HTERT RPE-1 (cell line): ENCODE results near the gene TMPRSS3.

Experiments
- in situ Hi-C: fragments of 300-500 bp; cut with MboI; formaldehyde crosslinking; loops from 4 replicates; pipeline ENCODE4 v1.14.3; 2020; ENCODE audit warnings: low sequenced_read_pairs

TMPRSS3 gene

DNA sequence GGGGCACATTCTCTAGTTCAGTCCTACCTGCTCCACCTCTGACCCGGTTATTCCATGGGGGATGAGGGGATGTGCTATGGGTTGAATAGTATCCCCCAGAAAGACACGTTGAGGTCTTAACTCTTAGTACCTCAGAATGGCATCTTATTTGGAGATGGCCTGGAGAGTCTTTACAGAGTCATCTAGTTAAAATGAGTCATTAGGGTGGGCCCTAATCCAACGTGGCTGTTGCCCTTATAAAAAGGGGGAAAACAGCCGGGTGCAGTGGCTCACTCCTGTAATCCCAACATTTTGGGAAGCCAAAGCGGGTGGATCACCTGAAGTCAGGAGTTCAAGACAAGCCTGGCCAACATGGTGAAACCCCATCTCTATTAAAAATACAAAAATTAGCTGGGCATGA is 5.7 kb downstream of the TMPRSS3 start:
- in situ Hi-C loops, result no loop called here

DNA sequence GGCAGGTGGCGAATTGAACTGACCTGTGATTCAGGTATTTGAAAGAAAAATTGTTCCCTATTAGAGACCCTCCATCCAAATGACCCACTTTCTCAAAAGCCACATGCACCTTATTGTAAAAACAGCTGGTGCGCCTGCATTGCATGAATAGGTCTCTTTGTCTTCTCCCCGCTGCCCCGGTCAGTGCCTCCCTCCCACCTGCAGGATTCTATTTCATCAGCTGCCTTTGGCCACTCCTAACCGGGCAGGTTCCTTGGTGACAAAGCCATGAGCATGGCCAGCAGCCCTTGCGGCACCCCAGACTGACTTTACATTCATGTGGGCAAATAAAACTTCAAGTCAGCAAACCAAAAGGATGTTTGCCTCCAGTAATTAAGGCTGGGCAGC is 6.4 kb downstream of the TMPRSS3 start:
- in situ Hi-C loops, result no loop called here

DNA sequence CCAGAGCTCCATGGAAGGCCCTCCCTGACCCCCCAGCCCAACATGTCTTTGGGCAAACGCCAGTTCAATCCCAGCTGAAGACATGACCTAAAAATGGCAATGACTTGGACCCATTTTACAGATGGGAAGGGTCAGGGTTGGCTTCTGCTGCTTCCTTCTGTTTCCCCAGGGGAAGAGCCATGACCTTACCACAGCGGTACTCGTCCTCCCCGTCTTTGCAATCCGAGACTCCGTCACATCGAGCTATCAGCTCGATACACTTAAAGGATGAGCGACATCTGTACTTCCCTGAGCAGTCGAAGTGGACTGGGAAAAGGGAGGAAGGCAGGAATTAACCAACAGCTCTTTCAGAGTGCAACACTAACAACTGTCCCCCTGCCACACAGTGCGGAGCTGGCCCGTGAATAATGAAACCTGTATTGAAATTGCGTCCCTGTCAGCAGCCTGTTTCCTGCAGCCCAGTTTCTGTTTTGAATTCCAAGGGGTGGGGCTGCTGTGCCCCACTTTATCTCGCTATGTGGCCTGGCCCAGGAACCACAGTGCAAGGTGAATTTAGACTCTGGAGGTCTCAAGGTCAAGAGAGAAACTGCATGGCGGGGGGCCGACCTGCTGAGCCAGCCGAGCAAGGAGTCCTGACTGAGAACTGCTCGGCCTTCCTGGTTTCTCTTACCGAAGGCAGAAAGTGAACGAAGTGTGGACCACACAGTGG is 7.0 kb downstream of the TMPRSS3 start:
- in situ Hi-C loops, result no loop called here

DNA sequence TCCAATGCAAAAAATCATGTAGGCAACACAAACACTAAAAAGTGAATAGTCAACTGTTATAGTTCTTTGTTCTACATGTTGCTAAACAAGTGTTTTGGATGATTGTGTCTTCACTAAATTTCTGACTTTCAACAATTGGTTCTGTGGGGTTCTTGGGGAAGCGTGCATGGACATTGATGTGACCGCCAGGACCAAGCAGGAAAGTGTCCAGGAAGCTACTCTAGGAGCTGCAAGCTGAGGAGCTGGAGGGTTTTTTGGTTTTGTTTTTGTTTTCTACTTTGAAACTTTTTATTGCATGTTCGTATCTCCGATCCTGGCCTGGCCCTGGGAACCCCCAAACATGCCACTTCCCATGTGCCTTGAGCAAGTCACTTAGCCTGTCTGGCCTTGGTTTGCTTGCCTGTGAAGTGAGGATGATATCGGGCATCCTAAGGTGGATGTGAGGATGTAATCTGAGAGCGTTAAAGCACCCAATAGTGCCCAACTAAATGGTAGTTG is 8.0 kb downstream of the TMPRSS3 start:
- in situ Hi-C loops, result no loop called here

DNA sequence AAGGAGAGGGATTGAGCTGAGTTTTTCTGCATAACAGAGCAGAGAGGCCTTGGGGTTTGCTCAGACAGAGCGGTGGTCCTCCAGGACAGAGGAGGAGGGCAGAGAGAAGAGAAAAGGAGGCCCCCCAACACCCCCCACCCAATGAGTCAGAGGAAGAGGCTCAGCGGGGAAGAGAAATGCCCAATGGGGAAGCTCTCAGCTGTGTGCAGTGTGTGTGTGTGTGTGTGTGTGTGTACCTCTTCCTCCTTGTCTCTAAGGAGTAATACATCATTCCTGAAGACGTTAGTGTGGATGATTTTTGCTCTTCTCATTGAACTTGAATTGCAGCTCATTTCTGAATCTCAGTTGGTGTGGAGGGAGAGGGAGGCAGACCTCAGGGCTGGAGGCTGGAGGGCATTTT is 8.7 kb downstream of the TMPRSS3 start:
- in situ Hi-C loops, result no loop called here

DNA sequence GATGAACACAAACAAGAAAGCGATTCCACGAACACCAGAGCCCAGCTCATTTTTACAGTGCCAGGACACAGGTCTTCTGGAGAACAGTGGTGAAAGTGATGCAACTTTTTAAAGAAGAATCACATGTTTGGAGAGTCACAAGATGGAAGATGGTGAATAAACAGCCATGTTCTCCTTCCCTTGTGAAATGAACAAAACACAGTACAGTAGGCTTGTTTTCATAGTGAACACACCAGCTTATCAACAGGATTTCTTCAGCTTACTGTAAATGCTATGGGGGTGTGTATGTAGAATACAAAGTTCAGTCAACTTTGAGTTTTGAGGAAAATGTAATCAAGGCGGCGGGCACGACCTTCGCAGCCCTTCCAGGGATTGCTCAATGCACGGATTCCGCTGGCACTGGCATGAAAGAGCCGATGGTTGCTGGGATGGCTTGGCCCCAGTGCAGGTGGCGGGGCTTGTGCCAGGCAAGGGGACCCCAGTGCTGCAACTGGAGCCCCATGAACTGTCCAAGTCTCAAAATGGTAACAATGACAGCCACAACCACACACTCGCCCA is 9.7 kb downstream of the TMPRSS3 start:
- in situ Hi-C loops, result no loop called here

DNA sequence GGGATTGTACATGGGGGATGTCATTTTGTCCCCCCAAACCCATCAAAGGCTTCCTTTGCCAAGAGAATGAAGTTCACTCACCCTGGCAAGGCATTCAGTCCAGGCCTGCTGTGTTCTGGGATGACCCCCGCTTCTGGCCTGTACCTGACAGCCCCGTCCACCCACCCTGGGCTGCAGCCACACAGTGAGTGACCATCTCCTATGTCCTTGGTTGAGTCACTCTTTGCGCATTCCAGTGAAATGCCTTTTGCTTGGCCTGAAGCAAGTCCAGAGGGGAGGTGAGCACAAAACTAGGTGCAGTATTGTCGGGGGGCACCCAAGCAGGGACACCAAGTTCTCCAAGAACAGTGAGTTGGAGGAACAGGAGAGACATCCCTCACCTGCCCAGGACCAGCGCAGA is 10.2 kb downstream of the TMPRSS3 start:
- in situ Hi-C loops, result no loop called here

DNA sequence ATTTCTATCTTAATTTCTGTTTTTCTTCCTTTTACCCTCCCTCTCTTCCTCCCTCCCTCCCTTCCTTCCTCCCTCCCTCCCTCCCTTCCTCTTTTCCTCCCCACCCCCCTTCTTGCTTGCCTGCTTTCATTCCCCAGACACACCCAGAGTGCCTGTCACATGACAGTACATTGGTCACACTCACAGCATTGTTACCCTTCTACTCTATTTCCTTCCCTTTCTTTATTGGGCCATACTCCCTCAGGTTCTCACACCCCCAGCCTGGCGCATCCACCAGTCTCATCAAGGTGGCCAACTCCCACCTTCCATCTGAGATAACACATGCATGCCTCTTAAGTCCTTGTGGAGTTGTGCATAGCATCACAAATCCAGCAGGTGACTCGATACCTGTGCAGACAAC is 10.9 kb downstream of the TMPRSS3 start:
- in situ Hi-C loops, result no loop called here

DNA sequence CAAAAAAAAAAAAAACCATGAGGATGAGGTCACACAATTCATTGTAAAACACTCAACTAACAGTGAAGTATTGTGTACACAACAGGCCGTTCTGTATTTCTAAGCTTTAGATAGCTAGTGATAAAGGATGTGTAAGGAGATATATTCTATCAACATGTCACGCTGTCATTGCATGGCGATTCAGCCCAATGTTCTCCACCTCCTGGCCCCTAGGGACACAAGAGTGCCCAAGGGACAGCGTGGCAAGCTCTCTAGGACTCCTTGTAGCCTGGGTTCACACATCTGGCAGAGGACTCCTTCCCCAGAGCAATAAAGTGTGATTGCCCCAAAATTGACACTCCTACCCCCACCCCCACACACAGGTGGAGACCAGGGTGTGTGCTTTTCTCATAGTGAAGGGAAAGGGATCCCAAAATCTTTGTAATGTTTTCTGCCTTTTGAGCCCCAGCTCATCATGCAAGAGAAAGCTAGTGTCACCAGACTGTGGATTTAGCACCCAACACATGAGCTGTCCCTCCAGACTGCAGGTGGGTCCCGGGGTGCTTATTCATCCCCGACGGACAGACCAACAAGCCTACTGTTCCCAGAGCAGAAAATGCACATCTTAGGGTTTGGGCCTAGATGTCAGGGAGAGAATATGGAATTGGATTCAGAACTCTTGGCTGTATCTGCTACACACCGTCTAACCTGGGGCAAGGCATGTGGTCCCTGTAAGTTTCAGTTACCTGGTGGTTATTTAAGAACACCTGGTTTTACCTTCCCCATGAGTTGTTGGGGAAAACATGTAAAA is 11.5 kb downstream of the TMPRSS3 start:
- in situ Hi-C loops, result no loop called here

DNA sequence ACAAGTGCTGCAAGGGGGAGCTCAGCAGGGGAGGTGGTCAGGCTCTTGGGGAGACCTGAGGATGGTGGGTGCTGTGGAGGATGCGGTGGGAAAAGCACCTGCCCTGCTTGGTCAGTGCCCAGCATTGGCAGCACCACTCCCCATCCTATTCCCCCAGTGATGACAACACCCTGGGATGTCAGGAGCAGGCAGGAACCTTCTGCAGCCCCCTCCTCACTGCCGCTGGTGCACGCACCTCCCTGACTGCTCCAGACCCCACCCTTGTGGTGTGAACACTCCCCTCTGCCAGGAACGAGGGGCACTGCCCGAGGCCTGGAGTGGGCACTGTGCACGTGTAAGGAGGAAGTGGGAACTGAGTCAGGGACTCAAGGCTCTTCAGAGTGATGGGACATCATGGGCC is 12.5 kb downstream of the TMPRSS3 start:
- in situ Hi-C loops, result no loop called here

DNA sequence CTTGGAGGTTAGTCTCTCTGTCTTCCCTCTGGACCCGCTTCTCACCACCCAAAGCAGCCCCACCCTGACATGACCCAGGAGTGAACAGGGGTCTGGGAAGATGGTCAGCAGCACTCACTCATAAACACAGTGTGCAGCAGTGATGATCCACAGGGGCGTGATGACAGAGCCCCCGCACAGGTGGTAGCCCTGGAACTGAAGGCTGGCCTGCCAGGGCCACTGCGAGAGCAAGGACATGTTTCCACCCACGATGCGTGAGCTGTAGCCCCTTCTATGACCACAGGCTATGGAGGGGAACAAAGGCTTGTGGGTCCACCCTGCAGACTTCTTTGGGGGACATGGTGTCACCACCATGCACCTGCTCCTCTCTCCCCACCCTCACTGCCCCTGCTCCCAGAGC is 12.9 kb downstream of the TMPRSS3 start:
- in situ Hi-C loops, result no loop called here

DNA sequence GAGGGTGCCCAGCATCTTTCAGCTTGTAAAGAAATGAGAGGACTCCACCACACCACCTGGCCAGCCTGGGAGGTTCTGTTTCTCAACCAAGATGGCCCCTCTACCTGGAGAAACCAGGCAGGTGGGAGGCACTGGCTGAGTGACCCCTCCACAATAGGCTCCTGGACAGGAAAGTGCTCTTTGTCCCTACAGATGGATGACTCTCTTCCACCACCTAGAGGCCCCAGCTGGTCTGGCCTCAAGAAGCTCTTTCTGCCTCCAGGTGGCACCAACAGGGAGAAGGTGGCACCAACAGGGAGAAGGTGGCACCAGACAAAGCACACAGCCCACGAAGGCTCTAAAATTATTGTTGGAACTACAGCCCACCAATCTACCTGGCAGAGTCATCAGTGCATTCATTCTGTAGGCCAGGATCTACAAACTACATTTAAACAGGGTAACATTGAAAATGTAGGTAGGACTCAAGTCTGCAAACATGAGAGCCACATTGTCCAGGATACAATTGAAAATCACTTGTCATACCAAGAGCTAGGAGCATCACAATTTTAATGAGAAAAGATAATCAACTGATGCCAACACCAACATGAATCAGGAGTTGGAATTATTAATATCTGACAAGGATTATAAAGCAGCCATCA is 14.4 kb downstream of the TMPRSS3 start:
- in situ Hi-C loops, result no loop called here

DNA sequence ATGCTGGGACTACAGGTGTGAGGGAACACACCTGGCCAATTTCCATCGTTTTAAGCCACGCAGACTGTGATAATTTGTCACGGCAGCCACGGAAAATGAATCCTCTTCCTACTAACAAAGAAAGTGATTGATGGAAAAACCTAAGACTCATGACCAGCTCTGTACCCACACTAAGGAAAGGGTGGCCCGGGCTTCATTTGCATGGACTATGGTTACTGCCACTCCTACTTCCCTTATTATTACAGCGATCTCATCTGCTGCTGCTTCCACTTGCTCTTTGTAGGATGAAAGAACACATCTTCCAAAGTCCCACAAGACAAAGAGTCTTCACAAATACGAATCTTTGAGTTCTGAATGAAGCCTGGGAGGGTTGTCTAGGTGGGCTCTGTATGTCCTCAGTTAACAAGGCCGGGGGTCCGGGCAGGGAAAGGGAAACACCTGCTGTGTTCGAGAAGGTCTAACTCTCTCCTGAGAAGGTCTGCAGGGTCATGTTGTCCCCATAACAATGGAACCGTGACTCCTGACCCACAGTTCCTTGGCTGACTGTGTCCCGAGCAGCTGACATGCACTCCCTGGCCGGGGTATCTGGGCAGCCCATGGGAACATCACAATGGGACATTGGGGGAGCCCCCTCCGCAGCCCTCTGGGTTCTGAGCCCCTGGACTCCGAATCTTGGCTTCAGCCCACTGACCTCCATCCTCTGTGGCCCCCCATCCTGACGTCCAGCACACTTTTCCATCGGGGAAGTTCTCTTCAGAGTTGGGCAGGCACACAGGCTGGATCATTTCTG is 16.2 kb downstream of the TMPRSS3 start:
- in situ Hi-C loops, result no loop called here

DNA sequence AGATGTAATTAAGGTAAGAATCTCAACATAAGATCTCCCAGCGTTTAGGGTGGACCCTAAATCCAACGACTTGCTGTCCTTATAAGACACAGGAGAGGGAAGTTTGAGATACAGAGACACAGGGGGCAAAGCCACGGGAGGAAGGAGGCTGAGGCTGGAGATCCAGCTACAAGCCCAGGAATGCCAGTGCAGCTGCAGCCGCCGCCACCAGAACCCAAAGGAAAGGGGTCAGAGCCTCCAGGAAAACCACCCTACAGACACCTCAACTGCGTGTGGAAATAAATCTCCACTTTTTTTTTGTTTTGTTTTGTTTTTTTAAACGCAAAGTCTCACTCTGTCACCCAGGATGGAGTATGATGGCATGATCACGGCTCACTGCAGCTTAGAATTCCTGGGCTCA is 17.4 kb downstream of the TMPRSS3 start:
- in situ Hi-C loops, result no loop called here

DNA sequence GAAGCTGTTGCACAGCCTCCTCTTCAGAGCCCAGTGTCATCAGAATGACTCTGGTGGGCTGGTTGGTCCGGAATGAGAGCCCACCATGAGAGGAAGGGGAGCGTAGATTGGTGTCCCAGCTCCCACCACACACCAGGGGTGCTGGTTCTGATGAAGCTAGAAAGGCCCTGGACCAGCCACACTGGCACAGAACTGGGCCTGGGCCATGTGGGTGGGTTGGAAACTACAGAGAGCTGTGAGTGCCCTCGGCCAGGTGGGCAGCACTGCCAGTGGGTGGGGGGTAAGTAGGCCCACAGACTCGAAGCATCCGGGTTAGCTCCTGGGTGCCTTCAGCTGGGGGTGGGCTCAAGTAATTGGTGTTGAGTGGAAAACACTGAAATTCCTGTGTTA is 17.9 kb downstream of the TMPRSS3 start:
- in situ Hi-C loops, result no loop called here

DNA sequence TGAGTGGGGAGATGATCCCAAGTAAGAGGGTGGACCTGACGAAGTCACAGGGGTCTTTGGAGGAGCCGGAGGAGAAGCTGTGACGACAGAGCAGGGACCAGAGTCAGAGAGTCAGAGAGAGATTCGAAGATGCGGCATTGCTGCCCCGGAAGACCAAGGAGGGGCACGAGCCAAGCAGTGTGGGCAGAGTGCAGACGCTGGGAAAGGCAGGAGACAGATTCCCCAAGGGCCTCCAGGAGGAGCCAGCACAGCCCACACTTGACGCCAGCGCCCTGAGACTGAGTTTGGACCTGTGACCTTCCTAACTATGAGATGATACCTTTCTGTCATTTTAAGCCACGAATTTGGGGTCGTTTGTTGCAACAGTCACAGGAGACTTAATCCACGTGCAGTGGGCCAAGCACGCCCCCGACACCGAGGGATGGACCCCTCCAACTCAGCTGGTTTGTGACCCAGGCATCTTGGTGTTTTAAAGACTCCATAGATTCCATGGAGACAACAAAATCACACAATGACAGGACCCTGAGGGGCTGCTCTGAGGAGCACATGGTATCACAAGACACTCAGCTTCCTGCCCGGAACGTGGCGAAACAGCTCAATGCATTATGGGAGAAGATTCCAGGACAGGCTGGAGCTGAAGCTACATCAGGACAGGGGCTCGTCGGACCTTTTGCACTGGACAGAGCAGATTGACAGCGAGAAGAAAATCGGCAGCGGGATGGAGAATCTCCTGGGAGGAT is 18.5 kb downstream of the TMPRSS3 start:
- in situ Hi-C loops, result no loop called here

DNA sequence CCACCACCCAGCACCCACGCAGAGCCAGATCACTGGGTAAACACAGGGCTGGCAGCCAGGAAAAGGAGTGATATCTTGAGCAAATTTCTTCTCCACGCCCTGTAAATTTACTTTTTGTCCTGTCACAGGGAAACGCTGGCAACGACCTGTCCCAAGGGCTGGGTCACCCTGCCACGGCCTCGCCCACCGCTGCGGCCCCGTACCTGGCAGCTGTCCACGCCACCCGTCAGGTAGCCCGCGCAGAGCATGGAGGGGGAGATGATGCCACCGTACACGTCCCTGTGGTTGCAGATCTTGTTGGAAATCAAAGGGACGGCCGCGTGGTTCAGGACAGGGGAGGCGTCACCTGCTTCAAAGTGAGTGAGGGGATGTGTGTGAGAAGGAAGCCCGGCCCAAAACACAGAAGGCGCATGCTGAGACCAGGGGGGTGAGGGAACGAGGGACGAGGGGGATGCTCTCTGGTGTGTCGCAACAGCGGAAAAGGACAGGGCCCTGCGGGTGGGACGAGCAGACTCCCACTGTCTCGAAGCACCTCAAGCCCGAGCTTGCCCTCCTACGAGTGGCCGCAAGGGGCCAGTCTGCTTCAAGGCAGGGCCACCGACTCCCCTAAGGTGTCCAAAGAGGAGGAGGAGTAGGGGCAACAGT is 19.4 kb downstream of the TMPRSS3 start:
- in situ Hi-C loops, result no loop called here

DNA sequence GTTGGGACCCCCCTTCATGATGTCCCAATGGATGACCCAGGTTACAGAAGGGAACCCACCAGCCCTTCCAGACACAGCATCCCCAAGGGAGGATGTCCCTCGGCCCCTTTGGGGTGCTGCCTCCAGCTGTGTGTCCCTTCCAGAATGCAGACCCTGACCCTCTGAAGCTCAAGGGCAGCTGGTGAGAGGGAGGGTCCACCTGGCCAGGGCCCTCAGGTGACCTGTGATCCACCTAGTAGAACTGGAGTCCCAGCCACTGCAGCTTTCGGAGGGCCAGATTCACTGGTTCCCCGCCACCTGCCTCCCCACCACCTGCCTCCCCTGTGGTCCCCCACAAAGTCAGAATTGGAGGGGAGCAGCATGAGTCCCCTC is 19.9 kb downstream of the TMPRSS3 start:
- in situ Hi-C loops, result no loop called here

DNA sequence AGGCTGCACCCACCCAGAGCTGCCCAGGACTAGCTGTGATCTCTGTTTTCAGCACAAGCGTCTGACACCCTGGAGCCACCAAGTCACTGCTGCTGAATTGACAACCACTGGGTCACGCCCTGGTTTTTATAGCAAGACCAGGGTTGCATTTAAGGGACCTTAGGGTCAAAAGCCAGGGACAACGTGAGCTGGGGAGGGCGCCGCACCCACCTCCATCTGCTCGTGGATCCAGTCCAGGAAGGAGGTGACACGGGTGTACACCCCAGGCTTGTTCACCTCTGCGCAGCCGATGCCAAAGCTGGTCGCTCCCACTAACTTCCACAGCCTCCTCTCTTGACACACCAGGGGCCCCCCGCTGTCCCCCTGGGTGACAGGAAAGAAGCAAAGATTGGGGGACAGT is 20.3 kb downstream of the TMPRSS3 start:
- in situ Hi-C loops, result no loop called here
